HepG2 (cell line): ENCODE measurements around the gene CCNB1. TPM values are rescaled to one million over a fixed set of nuclear protein-coding genes. Genes with fewer than 3 reads are reported as not detected.

ENCODE experiments used
- ATF4 ChIP-seq, 2 experiments: fragments of 450-650 bp in 1 of 2; sonication (generic) in 1 of 2; formaldehyde crosslinking; IDR thresholded peaks; 2 replicates each; pipeline versions ENCODE4 v1.5.0 to v1.8.0; 2020 to 2022; ENCODE audit warnings: mild to moderate bottlenecking in 1 of 2, missing genetic modification reagents in 1 of 2
- BRD4 ChIP-seq: sonication (generic); formaldehyde crosslinking; IDR thresholded peaks from 2 replicates; pipeline ENCODE4 v1.4.0; 2020; ENCODE audit warnings: missing genetic modification reagents
- DPF2 ChIP-seq: sonication (generic); formaldehyde crosslinking; IDR thresholded peaks from 2 replicates; pipeline ENCODE4 v1.4.0; 2020; ENCODE audit warnings: mild to moderate bottlenecking, low read depth, missing genetic modification reagents, borderline replicate concordance
- FOXP1 ChIP-seq, 2 experiments: fragments of 450-650 bp in 1 of 2; IDR thresholded peaks; 2 replicates each; pipeline ENCODE4 v1.6.1; 2017 to 2018; ENCODE audit warnings: antibody characterized with exemption in 1 of 2
- GATAD2A ChIP-seq: IDR thresholded peaks from 2 replicates; pipeline ENCODE4 v1.6.1; 2016
- HNRNPH1 ChIP-seq: fragments of 200-400 bp; formaldehyde crosslinking; optimal IDR thresholded peaks from 2 replicates; pipeline ENCODE3; 2017; ENCODE audit warnings: mild to moderate bottlenecking, low read depth, low read length
- HOXA5 ChIP-seq: sonication (generic); formaldehyde crosslinking; IDR thresholded peaks from 2 replicates; pipeline ENCODE4 v1.4.0; 2020; ENCODE audit warnings: missing genetic modification reagents
- JUNB ChIP-seq: sonication (generic); formaldehyde crosslinking; IDR thresholded peaks from 2 replicates; pipeline ENCODE4 v1.8.0; 2022; ENCODE audit warnings: missing genetic modification reagents, mild to moderate bottlenecking, borderline replicate concordance
- MBNL3 ChIP-seq: fragments of 250-450 bp; sonication (Bioruptor Pico); conservative IDR thresholded peaks from 2 replicates; pipeline ENCODE4 v1.8.0; 2022; ENCODE audit warnings: mild to moderate bottlenecking, inconsistent platforms
- PHF20 ChIP-seq: sonication (generic); formaldehyde crosslinking; IDR thresholded peaks from 2 replicates; pipeline ENCODE4 v1.5.0; 2020; ENCODE audit warnings: mild to moderate bottlenecking, missing genetic modification reagents
- PREB ChIP-seq: sonication (generic); formaldehyde crosslinking; IDR thresholded peaks from 2 replicates; pipeline ENCODE4 v1.4.0; 2020; ENCODE audit warnings: missing genetic modification reagents
- RNF2 ChIP-seq: fragments of 450-650 bp; conservative IDR thresholded peaks from 2 replicates; pipeline ENCODE4 v1.6.1; 2016; ENCODE audit warnings: low read depth
- RXRA ChIP-seq: sonication (generic); formaldehyde crosslinking; IDR thresholded peaks from 2 replicates; pipeline ENCODE4 v1.5.1; 2020; ENCODE audit warnings: missing genetic modification reagents
- SALL1 ChIP-seq: sonication (generic); formaldehyde crosslinking; IDR thresholded peaks from 2 replicates; pipeline ENCODE4 v1.8.0; 2022; ENCODE audit warnings: mild to moderate bottlenecking, missing genetic modification reagents
- SAP130 ChIP-seq: IDR thresholded peaks from 2 replicates; pipeline ENCODE4 v1.6.1; 2016; ENCODE audit warnings: low read depth
- SNAPC5 ChIP-seq: sonication (generic); formaldehyde crosslinking; IDR thresholded peaks from 2 replicates; pipeline ENCODE4 v1.8.1; 2023; ENCODE audit warnings: mild to moderate bottlenecking, missing genetic modification reagents, borderline replicate concordance
- SP2 ChIP-seq: sonication (generic); formaldehyde crosslinking; IDR thresholded peaks from 2 replicates; pipeline ENCODE4 v1.5.1; 2020; ENCODE audit warnings: mild to moderate bottlenecking, missing genetic modification reagents
- STAG1 ChIP-seq: sonication (generic); formaldehyde crosslinking; IDR thresholded peaks from 2 replicates; pipeline ENCODE4 v1.4.0; 2020; ENCODE audit warnings: missing genetic modification reagents
- ZNF24 ChIP-seq: fragments of 450-650 bp; IDR thresholded peaks from 2 replicates; pipeline ENCODE4 v1.6.1; 2017; ENCODE audit warnings: antibody characterized with exemption, mild to moderate bottlenecking
- ZNF335 ChIP-seq: sonication (generic); formaldehyde crosslinking; IDR thresholded peaks from 2 replicates; pipeline ENCODE4 v1.4.0; 2020; ENCODE audit warnings: missing genetic modification reagents
- ZNF569 ChIP-seq: sonication (generic); formaldehyde crosslinking; IDR thresholded peaks from 2 replicates; pipeline ENCODE4 v1.5.0; 2020; ENCODE audit warnings: mild to moderate bottlenecking, missing genetic modification reagents, moderate library complexity, borderline replicate concordance
- polyA plus RNA-seq, 8 experiments: library from polyadenylated mRNA; depleted of rRNA in 3 of 8; stranded (reverse) in 7 of 8; unstranded in 1 of 8; fragments of >200 nt; fragmentation: Illumina TruSeq in 4 of 8; extraction: Trizol in 4 of 8; gene quantifications; 2 replicates each; pipeline versions ENCODE4 v1.2.1 to v1.2.3, GENCODE V29; 2011 to 2016; ENCODE audit warnings: low read depth in 4 of 8, missing spikeins in 1 of 8, mixed read lengths in 1 of 8; ENCODE audit not compliant: insufficient read depth in 1 of 8
- total RNA-seq, 5 experiments: library from RNA; depleted of rRNA; stranded (reverse); fragments of >200 nt; fragmentation: Illumina TruSeq; extraction: Trizol; gene quantifications; 2 replicates each; pipeline ENCODE4 v1.2.3, GENCODE V29; 2016; ENCODE audit warnings: low read depth in 1 of 5
- TF ChIP-seq, protein P1 (sequence below): IDR thresholded peaks from 2 replicates; pipeline ENCODE4 v1.4.0; 2020; ENCODE audit warnings: mild to moderate bottlenecking, missing genetic modification reagents
- TF ChIP-seq, protein P2 (sequence below): sonication (generic); formaldehyde crosslinking; IDR thresholded peaks from 2 replicates; pipeline ENCODE4 v1.4.0; 2020; ENCODE audit warnings: missing genetic modification reagents

Gene CCNB1
- total and polyA plus RNA-seq, 2 of the 13 experiments (the other 11 are each of a cell fraction or from before 2014, with no cell fraction given), result 82.3 to 316 TPM

DNA sequence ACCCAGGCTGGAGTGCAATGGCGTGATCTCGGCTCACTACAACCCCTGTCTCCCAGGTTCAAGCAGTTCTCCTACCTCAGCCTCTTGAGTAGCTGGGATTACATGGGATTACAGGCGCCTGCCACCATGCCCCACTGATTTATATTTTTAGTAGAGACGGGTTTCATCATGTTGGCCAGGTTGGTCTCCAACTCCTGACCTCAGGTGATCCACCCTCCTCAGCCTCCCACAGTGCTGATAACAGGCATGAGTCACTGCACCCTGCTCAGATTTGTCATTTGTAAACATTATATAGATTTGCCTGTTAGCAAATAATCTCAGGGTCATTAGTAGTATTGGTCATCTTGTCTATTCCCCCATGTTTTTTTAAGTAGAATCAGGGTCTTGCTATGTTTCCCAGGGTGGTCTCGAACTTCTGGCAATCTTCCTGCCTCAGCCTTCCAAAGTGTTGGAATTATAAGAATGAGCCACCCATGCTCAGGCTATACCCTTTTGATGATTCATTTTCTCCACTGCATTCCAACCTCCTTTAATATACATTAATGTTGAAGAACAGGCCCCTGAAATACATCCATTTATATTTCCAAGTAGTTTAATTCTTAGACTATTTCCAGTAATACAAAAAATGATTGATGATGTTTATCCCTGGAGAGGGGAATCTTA, 39.7 kb downstream of the CCNB1 start (continued):
- TF ChIP-seq PREB, result no peak
- TF ChIP-seq HNRNPH1, result no peak
- no peak for TF ChIP-seq ZNF335 (CRISPR knock-in tag)
- no peak for TF ChIP-seq PHF20 (CRISPR knock-in tag)
- TF ChIP-seq SP2, result no peak
- no peak for TF ChIP-seq FOXP1 (IDR thresholded peaks at IDR 0.05)
- 0 out of 2 replicates have a peak, but pooled peaks have one; percentile 17 for TF ChIP-seq FOXP1 (CRISPR knock-in tag; IDR thresholded peaks at IDR 0.05)
- TF ChIP-seq, protein P1, sequence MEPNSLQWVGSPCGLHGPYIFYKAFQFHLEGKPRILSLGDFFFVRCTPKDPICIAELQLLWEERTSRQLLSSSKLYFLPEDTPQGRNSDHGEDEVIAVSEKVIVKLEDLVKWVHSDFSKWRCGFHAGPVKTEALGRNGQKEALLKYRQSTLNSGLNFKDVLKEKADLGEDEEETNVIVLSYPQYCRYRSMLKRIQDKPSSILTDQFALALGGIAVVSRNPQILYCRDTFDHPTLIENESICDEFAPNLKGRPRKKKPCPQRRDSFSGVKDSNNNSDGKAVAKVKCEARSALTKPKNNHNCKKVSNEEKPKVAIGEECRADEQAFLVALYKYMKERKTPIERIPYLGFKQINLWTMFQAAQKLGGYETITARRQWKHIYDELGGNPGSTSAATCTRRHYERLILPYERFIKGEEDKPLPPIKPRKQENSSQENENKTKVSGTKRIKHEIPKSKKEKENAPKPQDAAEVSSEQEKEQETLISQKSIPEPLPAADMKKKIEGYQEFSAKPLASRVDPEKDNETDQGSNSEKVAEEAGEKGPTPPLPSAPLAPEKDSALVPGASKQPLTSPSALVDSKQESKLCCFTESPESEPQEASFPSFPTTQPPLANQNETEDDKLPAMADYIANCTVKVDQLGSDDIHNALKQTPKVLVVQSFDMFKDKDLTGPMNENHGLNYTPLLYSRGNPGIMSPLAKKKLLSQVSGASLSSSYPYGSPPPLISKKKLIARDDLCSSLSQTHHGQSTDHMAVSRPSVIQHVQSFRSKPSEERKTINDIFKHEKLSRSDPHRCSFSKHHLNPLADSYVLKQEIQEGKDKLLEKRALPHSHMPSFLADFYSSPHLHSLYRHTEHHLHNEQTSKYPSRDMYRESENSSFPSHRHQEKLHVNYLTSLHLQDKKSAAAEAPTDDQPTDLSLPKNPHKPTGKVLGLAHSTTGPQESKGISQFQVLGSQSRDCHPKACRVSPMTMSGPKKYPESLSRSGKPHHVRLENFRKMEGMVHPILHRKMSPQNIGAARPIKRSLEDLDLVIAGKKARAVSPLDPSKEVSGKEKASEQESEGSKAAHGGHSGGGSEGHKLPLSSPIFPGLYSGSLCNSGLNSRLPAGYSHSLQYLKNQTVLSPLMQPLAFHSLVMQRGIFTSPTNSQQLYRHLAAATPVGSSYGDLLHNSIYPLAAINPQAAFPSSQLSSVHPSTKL (CRISPR knock-in tag), result peak; percentile 49; the same call in 1 of the 2 replicates
- no peak for TF ChIP-seq BRD4 (CRISPR knock-in tag)
- 0 out of 2 replicates have a peak, but pooled peaks have one; percentile 22 for TF ChIP-seq SALL1 (CRISPR knock-in tag)
- no peak for TF ChIP-seq DPF2 (CRISPR knock-in tag)
- TF ChIP-seq STAG1, result no peak
- TF ChIP-seq SAP130 (CRISPR knock-in tag), result peak; percentile 32; the same call in 1 of the 2 replicates
- no peak for TF ChIP-seq HOXA5
- TF ChIP-seq, protein P2, sequence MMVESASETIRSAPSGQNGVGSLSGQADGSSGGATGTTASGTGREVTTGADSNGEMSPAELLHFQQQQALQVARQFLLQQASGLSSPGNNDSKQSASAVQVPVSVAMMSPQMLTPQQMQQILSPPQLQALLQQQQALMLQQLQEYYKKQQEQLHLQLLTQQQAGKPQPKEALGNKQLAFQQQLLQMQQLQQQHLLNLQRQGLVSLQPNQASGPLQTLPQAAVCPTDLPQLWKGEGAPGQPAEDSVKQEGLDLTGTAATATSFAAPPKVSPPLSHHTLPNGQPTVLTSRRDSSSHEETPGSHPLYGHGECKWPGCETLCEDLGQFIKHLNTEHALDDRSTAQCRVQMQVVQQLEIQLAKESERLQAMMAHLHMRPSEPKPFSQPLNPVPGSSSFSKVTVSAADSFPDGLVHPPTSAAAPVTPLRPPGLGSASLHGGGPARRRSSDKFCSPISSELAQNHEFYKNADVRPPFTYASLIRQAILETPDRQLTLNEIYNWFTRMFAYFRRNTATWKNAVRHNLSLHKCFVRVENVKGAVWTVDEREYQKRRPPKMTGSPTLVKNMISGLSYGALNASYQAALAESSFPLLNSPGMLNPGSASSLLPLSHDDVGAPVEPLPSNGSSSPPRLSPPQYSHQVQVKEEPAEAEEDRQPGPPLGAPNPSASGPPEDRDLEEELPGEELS (CRISPR knock-in tag), result no peak
- no peak for TF ChIP-seq ZNF24
- TF ChIP-seq MBNL3 (CRISPR knock-in tag), result no peak
- peak; percentile 57; the same call in 1 of the 2 replicates for TF ChIP-seq JUNB (CRISPR knock-in tag)
- TF ChIP-seq RNF2, result no peak
- no peak for TF ChIP-seq ZNF569 (CRISPR knock-in tag)
- peak in 1 of 2 experiments; percentile 70; a peak in 2 of 4 replicates for TF ChIP-seq ATF4 (CRISPR knock-in tag; IDR thresholded peaks at IDR 0.05)
- TF ChIP-seq GATAD2A (CRISPR knock-in tag), result 0 out of 2 replicates have a peak, but pooled peaks have one; percentile 32
- peak; percentile 19; the same call in 1 of the 2 replicates for TF ChIP-seq RXRA (CRISPR knock-in tag)
- TF ChIP-seq SNAPC5 (CRISPR knock-in tag), result no peak
